ENCODE data around the gene MLANA.
A peak's percentile ranks its signal among the peaks of the same experiment; 100 is the strongest.

The MLANA gene, protein sequence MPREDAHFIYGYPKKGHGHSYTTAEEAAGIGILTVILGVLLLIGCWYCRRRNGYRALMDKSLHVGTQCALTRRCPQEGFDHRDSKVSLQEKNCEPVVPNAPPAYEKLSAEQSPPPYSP

DNA sequence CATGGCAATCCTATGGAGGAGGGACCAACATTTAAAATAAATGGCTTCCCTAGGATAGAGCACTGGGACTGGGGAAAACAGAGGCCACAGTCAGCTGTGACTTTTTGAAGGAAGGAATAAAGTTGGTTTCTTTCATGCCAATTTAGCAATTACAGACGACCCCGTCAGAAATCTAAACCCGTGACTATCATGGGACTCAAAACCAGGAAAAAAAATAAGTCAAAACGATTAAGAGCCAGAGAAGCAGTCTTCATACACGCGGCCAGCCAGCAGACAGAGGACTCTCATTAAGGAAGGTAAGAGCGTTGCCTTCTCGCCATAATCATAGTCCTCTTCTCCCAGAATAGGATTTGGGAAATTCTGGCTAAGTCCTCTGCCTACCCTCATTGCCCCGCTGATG, at the start of gene MLANA:
Gene MLANA (plus strand): TSS at position 249 of the 400 bp plus-strand sequence. CDS start 1,586 bp downstream, outside the sequence.
- no peak for DNase-seq (ENCODE audit: low read depth)

DNA sequence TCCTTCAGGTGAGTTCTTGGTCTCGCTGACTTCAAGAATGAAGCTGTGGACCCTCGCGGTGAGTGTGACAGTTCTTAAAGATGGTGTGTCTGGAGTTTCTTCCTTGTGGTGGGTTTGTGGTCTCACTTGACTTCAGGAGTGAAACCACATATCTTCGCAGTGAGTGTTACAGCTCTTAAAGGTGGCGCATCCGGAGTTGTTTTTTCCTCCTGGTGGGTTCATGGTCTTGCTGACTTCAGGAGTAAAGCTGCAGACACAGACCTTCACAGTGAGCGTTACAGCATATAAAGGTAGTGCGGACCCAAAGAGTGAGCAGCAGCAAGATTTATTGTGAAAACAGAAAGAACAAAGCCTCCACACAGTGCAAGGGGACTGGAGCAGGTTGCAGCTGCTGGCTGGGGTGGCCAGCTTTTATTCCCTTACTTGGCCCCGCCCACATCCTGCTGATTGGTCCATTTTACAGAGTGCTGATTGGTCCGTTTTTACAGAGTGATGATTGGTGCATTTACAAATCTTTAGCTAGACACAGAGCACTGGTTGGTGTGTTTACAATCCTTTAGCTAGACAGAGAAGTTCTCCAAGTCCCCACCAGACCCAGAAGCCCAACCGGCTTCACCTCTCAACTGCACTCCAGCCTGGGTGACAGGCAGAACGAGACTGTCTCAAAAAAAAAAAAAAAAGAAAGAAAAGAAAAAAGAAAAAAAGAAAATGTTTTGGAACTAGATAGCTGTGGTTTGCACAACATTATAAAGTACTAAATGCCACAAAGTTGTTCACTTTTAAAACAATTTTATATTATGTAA, 48.7 kb upstream of the MLANA start:
- peak; percentile 29 for DNase-seq (ENCODE audit: low read depth)

DNA sequence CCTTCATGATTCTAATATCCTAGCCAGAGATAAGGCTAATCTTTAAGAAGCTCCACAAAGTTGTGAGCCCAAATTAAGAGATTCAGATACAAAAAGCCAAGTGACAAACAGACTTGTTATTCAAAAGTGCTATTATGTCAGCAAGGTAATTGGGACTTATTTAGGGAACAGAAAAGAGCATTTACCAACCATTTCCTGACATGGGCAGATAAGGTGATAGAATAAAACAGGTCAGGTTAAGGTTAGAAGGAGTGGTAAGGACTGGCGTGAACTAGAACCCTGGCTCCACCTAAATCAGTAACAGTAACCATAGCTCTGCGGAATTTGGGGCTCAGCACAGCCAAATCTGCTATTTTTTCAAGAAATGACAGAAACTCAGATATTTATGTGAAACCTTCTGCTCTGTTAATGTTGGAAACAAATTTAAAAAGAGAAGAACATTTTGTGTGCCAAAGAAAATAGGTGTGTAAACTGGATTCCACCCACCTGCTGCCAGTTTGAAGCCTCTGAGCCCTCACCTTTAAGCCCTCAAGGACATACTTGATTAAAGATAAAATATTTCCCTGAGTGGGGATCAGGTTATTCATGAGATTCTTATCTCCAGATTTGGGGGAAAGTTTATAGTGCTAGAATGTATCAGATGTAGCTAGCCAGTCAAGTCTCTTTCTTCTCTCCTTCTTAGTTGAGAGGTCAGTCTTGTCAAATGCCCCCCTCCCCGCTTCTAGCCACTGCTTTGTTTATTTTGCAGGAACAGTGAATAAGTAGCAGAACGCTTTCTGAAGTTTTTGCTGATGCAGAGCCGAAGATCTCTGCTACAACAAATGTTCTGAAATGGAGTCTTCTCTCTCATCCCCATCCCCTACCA, 47.5 kb upstream of the MLANA start:
- DNase-seq (ENCODE audit: low read depth), result no peak

DNA sequence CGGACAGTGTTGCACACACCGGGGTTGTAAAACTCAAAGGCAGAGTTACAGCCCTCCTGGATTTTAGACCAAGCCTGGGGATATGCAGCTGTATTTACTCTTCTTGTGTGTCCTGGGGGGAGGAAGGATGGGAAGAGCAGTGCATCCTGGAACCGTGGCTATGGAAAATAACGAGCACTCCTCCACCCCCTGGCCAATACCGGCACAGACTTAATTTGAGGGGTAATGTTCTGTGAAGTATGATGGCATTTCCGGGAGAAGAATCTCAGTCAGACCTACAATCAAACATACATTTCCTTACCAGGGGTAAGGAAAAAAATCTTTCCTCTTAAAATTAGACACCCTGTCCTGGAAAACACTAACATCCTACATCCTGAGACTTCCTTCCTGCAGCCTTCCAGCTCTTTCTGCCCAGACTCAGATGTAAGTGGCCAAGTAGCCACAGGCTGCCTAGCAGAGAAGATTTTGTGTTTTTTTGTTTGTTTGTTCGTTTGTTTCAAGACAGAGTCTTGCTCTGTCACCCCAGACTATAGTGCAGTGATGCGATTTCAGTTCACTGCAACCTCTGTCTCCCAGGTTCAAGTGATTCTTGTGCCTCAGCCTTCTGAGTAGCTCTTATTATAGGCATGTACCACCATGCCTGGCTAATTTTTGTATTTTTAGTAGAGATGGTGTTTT, 46.8 kb upstream of the MLANA start:
- DNase-seq (ENCODE audit: low read depth), result no peak

DNA sequence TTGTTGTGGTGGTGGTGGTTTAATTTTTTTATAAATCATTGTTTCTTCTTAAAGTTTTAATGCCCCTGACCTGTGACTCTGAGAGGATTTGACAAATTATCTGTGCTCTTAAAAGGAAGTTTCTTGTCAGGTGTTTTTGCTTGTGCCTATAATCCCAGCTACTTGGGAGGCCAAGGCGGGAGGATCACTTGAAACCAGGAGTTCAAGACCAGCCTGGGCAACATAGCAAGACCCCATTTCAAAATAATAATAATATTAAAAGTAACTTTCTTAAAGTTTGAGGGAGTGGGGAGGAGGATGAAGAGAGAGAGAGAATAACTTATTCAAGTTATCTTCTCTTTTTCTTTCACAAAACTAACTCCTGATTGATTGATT, 45.5 kb upstream of the MLANA start:
- DNase-seq (ENCODE audit: low read depth), result no peak

DNA sequence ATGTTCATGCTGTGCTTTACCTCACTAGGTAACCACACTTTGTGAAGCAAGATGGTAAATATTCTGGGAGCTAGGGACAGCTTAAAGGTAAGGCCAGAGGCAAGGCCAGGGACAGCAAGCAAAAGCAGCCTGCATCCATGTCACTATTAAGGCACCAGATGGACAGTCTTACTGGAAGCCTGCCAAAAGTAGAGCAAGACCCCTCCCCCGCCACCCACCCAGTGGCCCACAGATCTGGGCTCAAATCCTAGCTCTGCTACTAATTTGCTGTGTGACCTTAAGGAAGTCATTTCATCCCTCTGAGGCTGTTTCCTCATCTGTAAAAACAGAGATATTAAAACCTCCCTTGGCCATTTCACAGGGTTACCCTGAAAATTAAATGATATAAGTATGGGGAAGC, 44.6 kb upstream of the MLANA start:
- no peak for DNase-seq (ENCODE audit: low read depth)

DNA sequence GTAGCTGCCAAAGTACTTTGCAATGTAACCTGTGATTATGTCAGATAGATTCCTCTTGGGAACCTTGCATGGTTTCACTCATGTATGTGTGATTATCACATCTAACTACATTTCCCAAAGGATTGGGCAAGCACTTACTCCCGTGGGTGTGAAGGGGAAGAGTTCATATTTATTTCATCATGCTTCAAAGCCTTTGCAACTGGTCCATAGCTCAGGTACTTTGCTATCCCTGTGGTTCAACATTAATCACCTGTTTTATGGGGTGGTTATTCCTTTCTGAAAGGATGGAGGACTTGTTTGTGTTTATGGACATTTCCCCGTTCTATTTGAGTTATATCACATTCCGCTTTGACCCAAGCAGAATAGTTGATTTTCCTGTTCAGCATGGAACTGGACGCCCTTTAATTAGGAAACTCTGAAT, 44.2 kb upstream of the MLANA start:
- no peak for DNase-seq (ENCODE audit: low read depth)

DNA sequence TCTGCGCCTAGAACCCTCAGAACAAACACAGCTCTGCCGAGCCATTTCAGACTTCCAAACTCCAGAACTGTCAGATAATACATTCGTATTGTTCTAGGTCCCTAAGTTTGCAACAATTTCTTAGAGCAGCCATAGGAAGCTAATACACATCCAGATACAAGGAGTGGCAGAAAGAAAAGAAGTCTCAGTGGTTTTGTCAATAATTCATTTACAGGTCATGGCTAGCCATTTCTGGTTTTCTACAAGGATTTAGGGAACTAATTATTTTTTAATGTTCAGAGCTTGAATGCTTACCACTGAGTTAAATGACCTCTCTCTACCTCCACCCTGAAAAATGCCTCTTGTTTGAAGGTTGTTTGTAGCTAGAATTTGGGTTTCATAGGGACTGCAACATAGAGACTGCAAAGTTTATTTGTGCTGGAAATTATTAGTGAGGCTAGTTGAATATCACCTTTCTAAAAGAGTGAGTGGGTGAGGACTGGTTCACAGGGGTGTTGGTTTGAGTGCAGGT, 42.3 kb upstream of the MLANA start:
- DNase-seq (ENCODE audit: low read depth), result no peak

DNA sequence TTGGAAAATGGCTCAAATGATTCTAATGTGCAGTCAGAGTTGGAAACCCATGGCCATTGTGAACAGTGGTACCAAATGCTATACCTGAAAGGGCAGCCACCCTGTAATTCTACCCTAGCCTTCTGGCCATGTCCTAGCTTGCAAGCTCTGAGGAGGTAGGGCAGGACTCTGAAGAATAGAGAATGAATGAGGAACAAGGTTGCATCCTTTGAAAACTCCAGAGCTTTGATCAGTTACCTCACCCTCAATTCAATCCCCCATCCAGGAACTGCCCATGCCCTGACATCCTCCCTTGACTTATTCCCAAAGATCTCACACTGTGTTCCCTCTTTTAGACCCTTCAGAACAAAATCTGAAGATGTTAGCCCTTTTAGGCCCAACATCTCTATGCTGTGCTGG, 40.0 kb upstream of the MLANA start:
- no peak for DNase-seq (ENCODE audit: low read depth)

DNA sequence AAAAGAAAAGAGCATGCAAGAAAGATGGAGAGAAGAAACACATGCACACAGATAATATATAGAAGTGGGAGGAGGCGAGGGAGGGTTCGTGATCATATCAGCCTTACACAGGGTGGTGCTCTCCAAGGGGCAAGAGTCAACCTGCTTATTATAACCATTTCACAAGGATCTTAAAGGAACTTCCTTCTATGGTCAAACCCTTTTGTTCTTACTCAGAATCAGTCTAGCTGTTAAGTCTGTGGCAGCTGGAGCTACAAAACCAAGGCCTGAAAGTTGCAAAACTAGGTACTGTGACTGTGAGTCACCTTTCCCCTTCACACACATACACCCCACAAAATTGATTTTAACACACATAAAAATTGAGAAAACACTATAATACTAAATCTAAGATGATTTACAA, 39.2 kb upstream of the MLANA start:
- no peak for DNase-seq (ENCODE audit: low read depth)

DNA sequence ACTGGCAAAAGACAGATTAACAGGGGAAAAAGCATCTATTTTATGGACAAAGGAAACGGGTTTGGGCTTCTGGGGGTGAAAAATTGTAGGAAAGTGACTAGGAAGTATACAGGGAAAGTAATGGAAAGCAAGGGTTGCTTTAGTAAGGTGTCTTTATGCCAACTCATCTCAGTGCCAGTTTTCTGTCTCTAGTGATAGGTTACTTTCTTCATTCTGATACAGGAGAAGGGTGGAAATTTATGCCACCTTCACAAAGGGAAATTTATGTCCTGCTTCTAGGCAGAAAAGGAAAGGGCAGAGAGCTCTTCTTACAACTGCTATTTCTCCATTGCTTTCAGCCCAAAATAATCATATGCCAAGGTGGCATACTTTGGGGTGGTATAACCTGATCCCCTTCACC, 37.7 kb upstream of the MLANA start:
- no peak for DNase-seq (ENCODE audit: low read depth)

DNA sequence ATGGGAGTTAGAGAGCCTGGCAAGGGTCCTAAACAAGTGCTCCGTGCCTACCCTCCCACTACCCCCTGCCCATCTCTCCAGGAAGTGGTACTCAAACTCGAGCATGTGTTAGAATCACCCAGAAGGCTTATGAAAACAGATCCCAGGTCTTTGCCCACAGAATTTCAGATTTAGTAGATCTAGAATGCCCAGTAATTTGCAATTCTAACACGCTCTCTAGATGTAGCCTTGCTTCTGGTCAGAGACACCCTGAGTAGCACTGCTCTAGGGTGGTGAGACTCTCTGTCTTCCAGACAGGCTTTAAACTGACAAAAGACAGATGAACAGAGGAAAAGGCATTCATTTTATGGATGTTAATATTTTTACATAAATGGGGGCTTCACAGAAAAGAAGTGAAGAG, 37.1 kb upstream of the MLANA start:
- no peak for DNase-seq (ENCODE audit: low read depth)

DNA sequence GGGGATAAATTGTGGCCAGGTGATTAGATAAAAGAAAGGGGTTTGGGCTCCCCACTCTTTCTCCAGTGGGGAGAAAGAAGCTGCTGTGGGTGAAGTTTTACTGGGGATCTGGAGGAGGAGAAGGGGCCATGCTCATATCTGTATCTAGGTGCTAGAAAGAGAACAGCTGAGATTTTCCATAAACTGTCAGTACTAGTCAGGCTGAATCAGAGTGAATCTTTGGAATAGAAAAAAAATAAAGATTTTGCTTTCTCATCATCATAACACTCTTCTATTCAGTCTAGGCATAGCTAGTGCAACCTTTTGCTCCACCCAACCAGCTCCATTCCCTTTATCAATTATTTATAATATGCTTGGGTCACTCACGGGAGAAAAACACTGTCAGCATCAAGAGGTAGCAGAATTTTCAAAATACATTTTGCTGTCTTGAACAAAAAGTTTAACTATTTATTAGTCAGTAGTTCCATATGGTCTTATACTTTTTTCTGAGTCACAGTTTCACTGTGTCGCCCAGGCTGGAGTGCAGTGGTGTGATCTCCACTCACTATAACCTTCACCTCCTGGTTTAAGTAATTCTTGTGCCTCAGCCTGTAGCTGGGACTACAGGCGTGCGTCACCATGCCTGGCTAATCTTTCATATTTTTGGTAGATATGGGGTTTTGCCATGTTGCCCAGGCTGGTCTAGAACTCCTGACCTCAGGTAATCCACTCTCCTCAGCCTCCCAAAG, 36.5 kb upstream of the MLANA start:
- no peak for DNase-seq (ENCODE audit: low read depth)

DNA sequence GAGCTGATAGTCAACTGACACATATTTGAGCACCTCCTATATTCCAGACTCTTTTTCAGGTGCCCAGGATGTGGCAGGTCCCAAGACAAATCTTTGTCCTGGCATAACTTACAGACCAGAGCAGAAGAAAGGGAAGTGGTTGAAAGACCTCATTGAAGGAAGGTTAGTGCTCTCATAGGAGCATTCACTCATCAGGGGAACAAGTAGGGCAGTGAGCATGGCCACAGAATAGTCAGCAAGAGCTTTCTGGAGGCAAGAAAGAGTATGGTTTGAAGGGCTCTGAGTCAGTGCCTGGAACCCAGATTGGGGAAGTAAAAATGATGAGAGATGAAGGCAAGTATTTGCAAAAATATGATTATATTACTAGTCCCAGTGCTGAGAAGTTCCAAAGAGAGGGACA, 32.8 kb upstream of the MLANA start:
- DNase-seq (ENCODE audit: low read depth), result no peak

DNA sequence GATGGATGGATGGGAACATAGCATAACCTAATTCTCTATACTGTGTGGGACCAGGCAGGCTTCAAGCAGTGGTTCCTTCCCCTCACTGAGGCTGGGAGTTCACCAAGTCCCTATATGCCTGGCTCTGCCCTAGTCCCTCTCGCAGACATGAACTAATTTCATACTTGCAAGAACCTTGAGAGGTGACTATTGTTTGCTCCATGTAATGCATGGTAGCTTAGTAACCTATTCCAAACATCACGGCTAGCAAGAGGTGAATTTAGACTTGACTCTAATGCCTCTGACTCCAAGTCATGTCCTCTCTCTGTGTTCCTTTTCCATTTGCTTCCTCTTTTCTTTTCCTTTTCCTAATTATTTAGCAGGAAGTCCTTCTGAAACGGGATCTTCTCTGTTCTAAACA, 31.9 kb upstream of the MLANA start:
- no peak for DNase-seq (ENCODE audit: low read depth)

DNA sequence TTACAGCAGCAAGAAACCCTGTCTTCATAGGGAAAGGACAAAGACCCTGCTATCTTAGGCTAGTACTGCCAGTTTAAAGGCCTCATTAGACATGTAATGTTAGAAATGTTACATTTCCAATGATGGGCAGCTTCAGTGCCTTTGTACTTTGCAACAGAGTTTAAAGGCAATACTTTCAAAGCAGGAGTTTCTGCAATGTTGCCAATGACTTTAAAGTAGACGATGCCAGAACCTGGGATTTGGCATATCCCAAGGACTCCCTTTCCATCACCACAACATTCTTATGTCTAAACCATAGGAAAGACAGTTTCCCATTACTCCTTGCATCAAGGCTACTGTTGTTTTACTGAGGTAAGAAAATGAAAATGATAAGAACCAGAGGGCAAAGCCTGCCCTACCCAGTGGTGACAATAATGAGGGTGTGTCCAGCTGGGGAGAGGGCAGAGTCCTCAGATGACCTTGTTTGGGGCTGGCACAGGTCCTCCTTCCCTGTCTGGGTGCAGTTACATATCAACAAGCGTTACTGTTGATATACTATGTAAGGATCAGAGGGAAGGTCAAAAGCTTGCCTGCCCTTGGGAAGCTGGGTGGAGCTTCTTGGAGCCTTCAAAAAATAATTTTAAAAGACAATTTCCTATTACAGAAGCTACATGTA, 27.5 kb upstream of the MLANA start:
- DNase-seq (ENCODE audit: low read depth), result no peak

DNA sequence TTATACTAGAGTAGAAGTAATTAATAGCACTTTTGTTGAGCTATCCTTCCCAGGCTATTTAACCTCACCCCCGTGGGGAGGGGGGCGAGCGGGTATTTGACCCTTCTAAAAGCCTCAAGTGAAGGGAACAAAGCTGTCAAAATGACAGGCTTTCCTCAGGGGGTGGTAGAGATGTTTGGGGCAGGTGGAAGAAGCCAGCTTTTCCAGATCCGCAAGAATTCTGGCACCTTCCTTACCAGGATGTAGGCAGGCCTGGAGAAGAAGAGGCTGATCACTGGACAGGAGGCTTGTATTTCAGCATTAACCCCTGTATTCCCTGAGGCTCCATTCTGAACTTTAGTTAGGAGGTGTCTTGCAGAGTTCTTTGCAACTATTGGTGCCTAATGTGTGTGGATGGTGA, 26.2 kb upstream of the MLANA start:
- DNase-seq (ENCODE audit: low read depth), result no peak

DNA sequence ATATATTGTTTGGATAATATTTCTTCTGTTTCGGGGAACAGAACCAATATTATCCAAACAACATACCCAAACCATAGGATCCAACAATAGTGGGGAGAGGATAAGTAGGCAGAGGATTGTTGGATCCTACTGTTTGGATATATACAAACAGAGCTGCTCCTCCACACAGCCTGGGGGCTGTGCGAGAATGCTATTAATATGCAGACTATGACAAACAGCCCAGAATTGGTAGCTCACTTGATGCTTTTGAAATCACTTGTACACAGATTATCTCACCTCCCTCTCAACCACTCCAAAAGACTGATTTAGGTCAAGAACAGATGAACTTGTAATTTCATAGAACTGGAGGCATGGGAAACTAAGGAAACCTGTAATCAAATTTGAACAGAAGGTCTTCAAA, 24.4 kb upstream of the MLANA start:
- DNase-seq (ENCODE audit: low read depth), result no peak

DNA sequence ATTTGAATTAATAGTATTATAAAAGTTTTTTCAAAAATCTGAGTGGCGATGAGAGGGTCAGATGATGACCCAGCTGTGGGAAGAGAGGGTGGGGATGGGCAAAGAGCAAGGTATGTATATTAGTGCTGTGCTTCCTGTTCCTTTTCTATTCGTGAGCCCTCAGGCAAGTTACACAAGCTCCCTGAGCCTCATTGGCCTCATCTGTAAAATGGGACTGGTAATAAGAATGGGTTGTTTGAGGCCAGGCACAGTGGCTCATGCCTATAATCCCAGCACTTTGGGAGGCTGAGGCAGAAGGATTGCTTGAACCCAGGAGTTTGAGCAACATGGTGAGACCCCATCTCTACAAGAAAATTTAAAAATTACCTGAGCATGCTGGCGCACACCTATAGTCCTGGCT, 24.0 kb upstream of the MLANA start:
- DNase-seq (ENCODE audit: low read depth), result no peak

DNA sequence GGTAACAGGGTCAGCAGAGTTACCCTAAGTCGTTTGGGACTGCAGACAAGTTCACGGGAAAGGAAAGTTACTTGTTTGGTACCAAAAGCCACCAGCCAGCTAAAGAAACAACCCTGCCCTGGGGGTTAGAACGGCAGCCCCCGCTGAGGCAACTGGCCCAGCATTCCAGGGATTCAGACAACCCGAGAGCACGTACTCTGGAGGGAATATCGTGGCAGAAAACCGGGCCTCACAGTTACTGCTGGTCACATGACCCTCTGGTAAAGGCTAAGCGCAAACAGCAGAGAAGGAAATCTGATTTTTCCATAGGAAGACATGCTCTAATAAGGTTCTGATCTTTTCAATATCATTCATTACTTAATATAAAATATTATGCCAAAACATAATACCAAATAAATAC, 22.5 kb upstream of the MLANA start:
- DNase-seq (ENCODE audit: low read depth), result no peak
